Measurements from ENCODE around the gene HBP1.
"Not testable (repeated sequence)": the region's sequence is repeated elsewhere in the genome, so short reads cannot be mapped to it uniquely, and the experiment has no call there.

The HBP1 gene

GRCh38 chr7:107168233-107169119 lies at the start of gene HBP1:
HBP1 (plus strand) TSS chr7:107169003; CDS start chr7:107179894, 10,891 bp downstream.
- H3K4me3 ChIP-seq (ENCODE audit: low read depth, low read length), result peak within 1 kb of the TSS; percentile 78

- no peak overlapping the region for H3K4me3 ChIP-seq (ENCODE audit: low read depth, low read length)
Observed at GRCh38 chr7:107119376-107120105, 49.3 kb upstream of the HBP1 start.

DNA sequence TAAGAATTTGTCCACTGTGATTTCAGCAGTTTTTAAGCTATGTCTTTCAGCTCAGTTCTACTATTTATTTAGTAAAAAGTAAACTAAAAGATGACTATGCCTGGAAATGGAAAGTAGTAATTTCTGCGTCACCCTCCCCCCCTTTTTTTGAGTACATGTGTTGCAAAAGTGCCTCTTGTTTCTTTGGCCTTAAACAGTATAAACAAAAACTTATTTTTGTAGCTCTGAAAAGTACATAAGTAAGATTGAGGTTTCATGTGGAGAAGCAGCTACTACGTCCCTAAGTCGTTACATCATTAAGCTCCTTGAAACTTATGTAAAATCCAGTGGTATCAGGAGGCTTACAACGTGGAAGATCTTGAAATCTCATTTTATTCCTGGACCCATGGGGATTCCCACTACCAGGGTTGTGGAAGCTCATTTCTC lies 46.3 kb upstream of the HBP1 start:
- H3K4me3 ChIP-seq (ENCODE audit: low read depth, low read length), result no peak overlapping the region

DNA sequence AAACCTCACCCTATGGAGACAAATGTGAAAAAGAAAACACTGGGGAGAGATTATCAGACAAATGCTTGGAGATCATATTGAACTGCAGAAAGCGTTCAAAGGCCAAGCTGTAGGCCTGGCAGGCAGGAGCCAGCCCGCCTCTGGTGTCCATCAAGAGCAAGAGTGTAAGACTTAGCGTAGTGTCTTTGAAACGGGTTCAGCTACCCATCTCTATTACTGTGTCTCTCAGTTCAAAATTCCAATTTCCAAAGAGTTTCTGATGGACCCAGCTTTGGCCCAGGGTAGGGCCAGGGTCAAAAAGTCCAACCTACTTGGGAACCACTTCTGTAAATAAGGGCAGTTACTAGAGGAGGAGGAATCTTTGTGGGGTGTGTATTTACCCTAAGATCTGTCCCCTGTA lies 45.4 kb upstream of the HBP1 start:
- H3K4me3 ChIP-seq (ENCODE audit: low read depth, low read length), result no peak overlapping the region

DNA sequence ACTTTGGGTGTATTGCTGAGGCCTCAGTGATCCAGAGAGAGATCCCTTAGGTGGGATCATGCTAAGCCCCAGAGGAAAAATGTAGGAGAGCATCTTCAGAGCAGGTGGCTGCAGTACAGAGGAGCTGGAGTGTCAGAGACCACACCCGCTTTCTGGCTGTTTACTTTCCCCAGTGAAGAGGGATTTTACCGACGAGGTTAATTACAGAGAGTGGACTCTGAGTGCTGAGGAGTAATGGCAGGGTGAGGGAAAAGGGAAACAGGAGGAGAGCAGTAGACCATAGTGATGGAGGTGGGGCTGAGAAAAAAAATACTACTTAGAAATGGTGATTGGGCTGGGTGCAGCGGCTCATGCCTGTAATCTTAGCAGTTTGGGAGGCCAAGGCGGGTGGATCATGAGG lies 43.3 kb upstream of the HBP1 start:
- H3K4me3 ChIP-seq (ENCODE audit: low read depth, low read length), result no peak overlapping the region

- no peak overlapping the region for H3K4me3 ChIP-seq (ENCODE audit: low read depth, low read length)
Observed at GRCh38 chr7:107128217-107128616, 40.6 kb upstream of the HBP1 start.

GRCh38 chr7:107128748-107129147 lies 40.1 kb upstream of the HBP1 start:
- no peak overlapping the region for H3K4me3 ChIP-seq (ENCODE audit: low read depth, low read length)

DNA sequence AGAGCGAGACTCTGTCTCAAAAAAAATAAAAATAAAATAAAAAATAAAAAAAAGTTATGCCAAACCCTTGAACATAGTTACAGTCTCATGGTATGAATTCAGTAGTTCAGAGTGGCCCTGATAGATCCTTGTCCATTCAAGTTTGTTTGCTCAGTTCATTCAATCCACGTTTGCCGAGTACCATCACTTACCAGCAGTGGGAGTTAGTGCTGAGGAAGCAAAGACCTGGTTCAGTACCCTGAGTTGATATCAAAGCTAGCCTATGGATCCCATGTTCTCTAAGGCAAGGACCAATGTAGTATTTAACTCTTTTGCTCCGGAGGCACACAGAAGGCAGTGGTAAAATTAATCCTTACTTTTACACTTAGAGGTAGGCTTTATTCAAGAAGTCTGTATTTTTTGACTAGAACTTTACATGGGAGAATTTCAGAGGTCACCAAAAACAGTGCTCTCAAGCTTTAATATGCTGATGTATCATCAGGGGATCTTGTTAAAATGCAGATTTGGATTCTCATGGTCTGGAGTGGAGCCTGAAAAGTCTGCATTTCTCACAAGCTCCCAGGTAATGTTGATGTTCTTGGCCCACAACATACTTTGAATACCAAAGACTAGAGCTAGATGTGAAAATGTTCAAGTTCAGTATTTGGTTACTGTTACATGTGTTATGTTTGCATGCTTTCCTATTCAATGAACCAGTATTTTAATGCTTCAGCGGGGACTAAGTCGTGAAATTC lies 38.1 kb upstream of the HBP1 start:
- no peak overlapping the region for H3K4me3 ChIP-seq (ENCODE audit: low read depth, low read length)

- no peak overlapping the region for H3K4me3 ChIP-seq (ENCODE audit: low read depth, low read length)
Observed at GRCh38 chr7:107133396-107133795, 35.4 kb upstream of the HBP1 start.

DNA sequence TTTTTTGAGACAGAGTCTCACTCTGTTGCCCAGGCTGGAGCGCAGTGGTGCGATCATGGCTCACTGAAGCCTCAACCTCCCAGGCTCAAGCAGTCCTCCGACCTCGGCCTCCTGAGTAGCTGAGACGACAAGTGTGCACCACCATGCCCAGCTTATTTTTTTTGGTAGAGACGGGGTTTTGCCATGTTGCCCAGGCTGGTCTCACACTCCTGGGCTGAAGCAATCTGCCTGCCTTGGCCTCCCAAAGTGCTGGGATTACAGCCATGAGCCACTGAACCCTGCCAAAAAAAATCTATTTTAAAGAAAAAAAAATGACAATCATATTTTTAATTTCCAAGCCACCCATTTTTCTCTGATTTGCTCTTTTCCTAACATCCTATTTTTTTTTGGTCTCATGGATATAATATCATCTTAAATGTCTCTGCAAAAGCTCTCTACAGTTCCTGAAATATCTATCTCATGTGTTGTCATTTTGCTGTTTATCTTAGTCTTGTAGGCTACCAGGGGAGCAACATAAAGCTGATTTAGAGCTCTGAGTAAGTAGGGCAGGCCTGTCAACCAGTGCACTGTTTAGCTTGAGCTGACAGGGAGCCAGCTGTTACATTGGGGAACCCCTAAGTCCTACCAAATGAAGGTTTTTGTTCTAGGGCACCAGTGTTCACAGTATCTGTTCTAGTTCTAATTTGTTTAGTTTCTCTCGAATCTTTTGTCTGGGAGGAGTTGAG lies 29.9 kb upstream of the HBP1 start:
- H3K4me3 ChIP-seq (ENCODE audit: low read depth, low read length), result no peak overlapping the region

GRCh38 chr7:107143875-107144274 lies 24.9 kb upstream of the HBP1 start:
- H3K4me3 ChIP-seq (ENCODE audit: low read depth, low read length), result not testable (repeated sequence)

DNA sequence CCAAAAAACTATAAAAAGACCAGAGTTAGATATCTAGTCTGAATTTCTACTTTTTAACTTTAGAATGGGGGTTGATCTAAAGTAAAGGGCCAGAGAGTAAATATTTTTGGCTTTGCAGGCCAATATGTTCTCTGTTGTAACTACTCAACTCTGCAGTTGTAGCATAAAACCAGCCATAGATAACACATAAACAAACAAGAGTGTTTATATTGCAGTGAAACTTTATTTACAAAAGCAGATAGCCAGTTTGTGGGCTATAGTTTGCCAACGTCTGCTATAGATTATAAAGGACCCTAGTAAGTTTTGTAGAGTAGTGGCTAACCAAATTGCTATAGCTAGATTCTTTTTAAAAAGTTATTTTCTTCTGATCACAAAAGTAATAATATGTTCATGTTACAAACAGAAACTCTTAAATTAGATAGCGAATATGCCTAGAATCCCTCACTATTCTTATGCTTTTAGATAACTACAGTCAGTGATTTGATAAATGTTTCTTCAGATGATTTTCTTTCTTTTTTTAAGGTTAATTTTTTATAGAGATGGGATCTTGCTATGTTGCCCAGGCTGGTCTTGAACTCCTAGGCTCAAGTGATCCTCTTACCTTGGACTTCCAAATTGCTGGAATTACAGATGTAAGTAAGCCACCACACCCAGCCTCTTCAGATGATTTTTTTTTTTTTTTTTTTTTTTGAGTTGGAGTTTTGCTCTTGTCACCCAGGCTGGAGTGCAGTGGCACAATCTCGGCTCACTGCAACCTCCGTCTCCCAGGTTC lies 23.6 kb upstream of the HBP1 start:
- H3K4me3 ChIP-seq (ENCODE audit: low read depth, low read length), result no peak overlapping the region

- no peak overlapping the region for H3K4me3 ChIP-seq (ENCODE audit: low read depth, low read length)
Observed at GRCh38 chr7:107147464-107148393, 21.1 kb upstream of the HBP1 start.

DNA sequence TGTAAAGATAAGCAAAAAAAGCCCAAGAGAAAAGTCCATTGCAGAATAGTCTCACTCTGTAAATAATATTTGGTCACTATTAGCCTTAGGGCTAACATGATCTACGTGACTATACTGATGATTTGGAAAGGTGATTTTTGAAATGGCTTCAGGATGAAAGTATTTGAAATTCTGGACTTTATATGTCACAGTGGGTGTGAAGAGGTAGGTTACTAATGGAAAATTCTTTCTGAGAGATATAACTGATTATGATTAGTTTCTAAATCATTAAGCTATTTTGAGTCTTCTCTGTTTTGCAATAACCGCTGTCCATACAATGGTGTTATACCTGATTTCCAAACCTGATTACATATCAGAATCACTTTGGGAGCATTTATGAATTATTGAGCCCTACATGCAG lies 20.1 kb upstream of the HBP1 start:
- no peak overlapping the region for H3K4me3 ChIP-seq (ENCODE audit: low read depth, low read length)

DNA sequence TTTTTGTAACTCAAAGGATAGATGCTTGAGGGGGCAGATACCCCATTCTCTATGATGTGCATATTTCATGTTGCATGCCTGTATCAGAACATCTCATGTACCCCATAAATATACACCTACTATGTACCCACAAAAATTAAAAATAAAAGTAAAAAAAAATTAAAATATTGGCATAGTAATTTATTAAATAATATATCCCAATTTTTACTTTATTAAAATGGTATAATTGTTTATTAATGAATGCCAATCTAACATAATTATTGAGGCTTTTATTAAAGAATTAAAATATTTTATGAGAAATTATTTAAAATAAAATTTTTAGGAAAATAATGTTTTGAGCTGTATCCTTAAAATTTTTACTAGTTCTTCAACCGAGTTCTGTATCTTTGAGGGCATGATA lies 18.9 kb upstream of the HBP1 start:
- H3K4me3 ChIP-seq (ENCODE audit: low read depth, low read length), result no peak overlapping the region

GRCh38 chr7:107150375-107151073 lies 18.3 kb upstream of the HBP1 start:
- no peak overlapping the region for H3K4me3 ChIP-seq (ENCODE audit: low read depth, low read length)

- H3K4me3 ChIP-seq (ENCODE audit: low read depth, low read length), result no peak overlapping the region
Observed at GRCh38 chr7:107151538-107151937, 17.3 kb upstream of the HBP1 start.

GRCh38 chr7:107152011-107152410 lies 16.8 kb upstream of the HBP1 start:
- no peak overlapping the region for H3K4me3 ChIP-seq (ENCODE audit: low read depth, low read length)

Data from iPS-11a (cell line).